H1 (cell line): ENCODE measurements around the gene CD300LB.

ENCODE experiments used
- CEBPB ChIP-seq: IDR thresholded peaks from 2 replicates; pipeline ENCODE4 v1.6.1; 2012; ENCODE audit warnings: low read depth, low read length
- CREB1 ChIP-seq: IDR thresholded peaks from 2 replicates; pipeline ENCODE4 v1.6.1; 2012; ENCODE audit warnings: inconsistent platforms
- CTBP2 ChIP-seq: IDR thresholded peaks from 2 replicates; pipeline ENCODE4 v1.7.0; 2011; ENCODE audit warnings: borderline replicate concordance, mild to moderate bottlenecking, moderate library complexity, mixed read lengths, low read length; ENCODE audit not compliant: insufficient read depth, insufficient read length
- CTCF ChIP-seq, 3 experiments: IDR thresholded peaks; 1 replicate in 2 of 3; 2 replicates in 1 of 3; pipeline versions ENCODE4 v1.5.1 to v1.6.1; 2011; ENCODE audit warnings: low read length in 3 of 3, mild to moderate bottlenecking in 3 of 3, inconsistent platforms in 2 of 3, low read depth in 1 of 3, moderate library complexity in 1 of 3; ENCODE audit not compliant: insufficient read depth in 1 of 3; ENCODE audit errors: control extremely low read depth in 1 of 3
- EZH2 ChIP-seq: fragments of 200-600 bp; sonication (generic); IDR thresholded peaks from 2 replicates; pipeline ENCODE4 v1.7.1; 2012; ENCODE audit warnings: low read depth, mild to moderate bottlenecking, moderate library complexity, low read length, inconsistent platforms; ENCODE audit not compliant: severe bottlenecking
- FOSL1 ChIP-seq: IDR thresholded peaks from 2 replicates; pipeline ENCODE4 v1.6.1; 2011; ENCODE audit warnings: mild to moderate bottlenecking, low read depth, low read length, moderate library complexity; ENCODE audit not compliant: insufficient read depth
- NRF1 ChIP-seq: IDR thresholded peaks from 2 replicates; pipeline ENCODE4 v1.6.1; 2011; ENCODE audit warnings: mild to moderate bottlenecking, low read depth, low read length, improper control_type of control experiment
- POLR2A ChIP-seq, 2 experiments: IDR thresholded peaks; 1 replicate in 1 of 2; 2 replicates in 1 of 2; pipeline ENCODE4 v1.6.1; 2011; ENCODE audit warnings: low read depth in 2 of 2, low read length in 2 of 2, mild to moderate bottlenecking in 2 of 2; ENCODE audit errors: control extremely low read depth in 1 of 2
- TAF1 ChIP-seq: IDR thresholded peaks from 2 replicates; pipeline ENCODE4 v1.6.1; 2011; ENCODE audit warnings: mild to moderate bottlenecking, low read depth, low read length
- USF2 ChIP-seq: IDR thresholded peaks from 2 replicates; pipeline ENCODE4 v1.6.1; 2011; ENCODE audit warnings: low read length, improper control_type of control experiment

- TF ChIP-seq CTCF (IDR thresholded peaks at IDR 0.05; ENCODE audit: control extremely low read depth in 1 of 3, insufficient read depth in 1 of 3, low read depth in 1 of 3, low read length in 3 of 3) (no peak), POLR2A (IDR thresholded peaks at IDR 0.05; ENCODE audit: control extremely low read depth in 1 of 2, low read depth in 2 of 2, low read length in 2 of 2) (no peak), USF2 (no peak), EZH2 (no peak), TAF1 (no peak), CREB1 (no peak), CTBP2 (no peak), FOSL1 (no peak), NRF1 (no peak), CEBPB (no peak)
These were observed 10.9 kb upstream of the CD300LB start for GRCh38 chr17:74542166-74542565.
